Fibroblast of the aortic adventitia (primary cell): Measurements from ENCODE around the gene HOXA4. TPM values are rescaled to one million over a fixed set of nuclear protein-coding genes. Genes with fewer than 3 reads are reported as not detected.
A peak's percentile ranks its signal among the peaks of the same experiment; 100 is the strongest.

Experiments used
- DNase-seq: peaks from one replicate; pipeline ENCODE4 v3.0.0-alpha.2; 2010; ENCODE audit warnings: low read depth
- H3K4me3 ChIP-seq: 2 replicates; pipeline ENCODE4 v1.5.1; 2011; ENCODE audit warnings: low read depth, mild to moderate bottlenecking, control low read depth, low read length, moderate library complexity
- CTCF ChIP-seq: IDR thresholded peaks from 2 replicates; pipeline ENCODE4 v1.5.1; 2011; ENCODE audit warnings: mild to moderate bottlenecking, low read length, control low read depth, inconsistent platforms; ENCODE audit not compliant: insufficient read depth
- total RNA-seq: library from RNA; depleted of rRNA; stranded (reverse); fragments of >200 nt; gene quantifications from 2 replicates; pipeline ENCODE4 v1.2.3, GENCODE V29; 2012; ENCODE audit warnings: low replicate concordance

HOXA4 gene
- total RNA-seq, 1 donor = 0.99 TPM

DNA sequence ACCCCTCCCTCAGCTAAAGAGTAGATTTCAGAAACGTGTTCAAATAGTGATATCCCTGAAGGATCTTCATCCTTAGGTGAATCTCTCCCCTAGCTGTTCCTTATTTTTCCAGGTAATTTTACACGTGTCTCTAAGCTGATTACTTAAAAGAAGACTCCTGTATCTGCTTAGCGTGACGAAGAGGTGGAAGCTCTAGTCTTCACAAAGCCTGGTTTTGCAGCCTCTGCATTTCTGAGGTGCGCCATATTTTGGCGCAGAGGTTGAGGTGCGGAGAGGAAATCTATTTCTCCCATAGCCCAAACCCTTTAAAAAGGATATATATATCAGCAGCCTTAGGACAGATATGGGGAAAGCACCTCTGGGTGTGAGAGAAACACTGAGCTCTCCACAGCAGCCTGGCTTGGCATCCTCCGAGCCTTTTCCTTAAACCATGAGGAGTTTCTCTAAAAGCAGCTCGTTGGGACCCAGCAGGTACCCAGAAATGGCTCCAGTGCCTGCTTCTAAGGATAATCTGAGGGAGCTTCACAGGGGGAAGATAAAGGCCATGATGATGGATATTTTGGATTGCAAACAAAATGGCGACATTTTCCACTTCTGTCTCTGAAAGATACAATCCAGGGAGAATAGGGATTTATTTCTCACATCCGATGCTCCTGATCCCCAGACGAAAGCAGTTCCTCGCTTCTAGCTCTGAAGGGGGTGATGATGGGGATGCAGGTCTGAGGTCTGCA lies 25.1 kb downstream of the HOXA4 start:
- DNase-seq = peak; percentile 44
- H3K4me3 ChIP-seq = peak overlapping the region; percentile 31
- no peak for TF ChIP-seq CTCF

DNA sequence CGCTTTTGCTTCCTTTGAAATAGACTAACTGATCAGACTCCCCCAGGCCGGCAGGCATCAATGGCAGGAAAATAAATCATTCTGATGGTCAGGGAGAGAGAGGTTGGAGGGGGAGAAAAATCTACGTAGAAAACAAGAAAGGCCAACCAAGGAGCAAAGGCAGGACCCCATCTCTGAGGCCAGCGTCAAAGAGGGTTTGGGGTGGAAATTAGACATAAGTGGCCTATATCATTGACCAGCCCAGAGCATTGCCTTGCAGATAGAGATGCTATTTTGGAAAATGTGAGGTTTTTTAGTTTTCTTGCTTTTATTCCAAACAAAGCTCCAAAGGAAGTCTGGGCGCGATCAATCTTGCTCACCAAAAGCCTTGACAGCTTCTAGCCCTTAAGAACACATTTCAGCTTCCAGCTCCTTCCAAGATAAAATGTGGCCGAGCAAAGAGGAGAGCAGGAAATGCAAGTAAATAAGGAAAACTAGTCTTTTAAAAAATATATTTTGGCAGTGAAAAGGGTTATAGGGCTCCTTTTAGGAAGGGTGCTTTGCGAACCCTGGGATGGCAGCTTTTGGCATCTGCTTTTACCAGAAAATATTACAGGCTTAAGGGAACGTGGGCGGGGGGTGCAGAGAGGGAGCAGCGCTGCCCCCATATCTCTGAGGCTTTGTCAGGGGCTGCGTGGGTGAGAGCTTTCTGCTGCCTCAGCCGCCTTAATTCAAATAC lies 26.1 kb downstream of the HOXA4 start:
- DNase-seq = peak; percentile 88
- no peak for TF ChIP-seq CTCF
- peak overlapping the region; percentile 69 for H3K4me3 ChIP-seq

- no peak for TF ChIP-seq CTCF
- peak overlapping the region; percentile 69 for H3K4me3 ChIP-seq
Observed at GRCh38 chr7:27103489-27104226, 26.9 kb downstream of the HOXA4 start.

DNA sequence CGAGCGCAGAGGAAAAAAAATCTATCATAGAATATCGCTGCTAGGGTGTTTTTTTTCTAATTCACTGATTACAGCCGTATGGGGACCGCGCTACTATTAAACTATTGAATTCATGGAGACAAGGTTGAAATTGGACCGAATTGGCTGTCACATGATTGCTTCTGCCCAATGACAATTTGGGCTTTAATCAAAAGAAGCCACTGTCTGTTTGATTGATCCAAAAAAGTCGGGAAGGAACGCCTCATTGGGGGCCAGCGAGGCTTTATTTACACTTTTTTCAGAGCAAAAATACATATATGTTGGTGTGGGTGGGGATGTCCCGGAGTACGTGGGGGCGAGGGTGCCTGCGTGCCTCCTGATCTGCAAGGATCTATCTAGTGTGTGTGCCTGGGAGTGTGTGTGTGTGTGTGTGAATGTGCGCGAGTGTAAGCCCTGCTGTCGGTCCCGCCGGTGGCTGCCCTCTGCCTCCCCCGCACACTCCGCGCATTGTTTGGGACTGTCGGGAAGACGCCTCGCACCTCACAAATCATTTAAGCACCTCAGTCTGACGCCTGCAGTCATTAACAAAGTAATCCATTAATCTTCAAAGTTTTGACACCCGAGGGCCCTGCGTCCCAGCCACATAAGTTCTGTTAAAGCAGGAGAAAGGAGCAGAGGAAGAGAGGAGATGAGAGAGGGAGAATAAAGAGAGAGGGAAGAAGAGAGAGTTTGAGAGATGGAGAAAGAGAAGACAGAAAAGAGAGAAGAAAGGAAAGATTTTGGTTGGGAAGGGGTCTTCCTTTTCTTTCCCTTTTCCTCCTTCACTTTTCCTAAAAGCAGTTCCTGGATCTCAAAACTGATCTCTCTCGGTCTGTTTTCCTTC lies 27.7 kb downstream of the HOXA4 start, which contains the start of gene HOXA2:
Gene HOXA2 (minus strand): TSS at position 103 of the 862 bp plus-strand sequence. CDS start 183 bp downstream, outside the sequence.
- peak within 1 kb of the TSS; percentile 69 for H3K4me3 ChIP-seq
- peak; percentile 89 for DNase-seq

More at GRCh38 chr7:27103489-27104226, 26.9 kb downstream of the HOXA4 start:
- peak; percentile 53 for DNase-seq

DNA sequence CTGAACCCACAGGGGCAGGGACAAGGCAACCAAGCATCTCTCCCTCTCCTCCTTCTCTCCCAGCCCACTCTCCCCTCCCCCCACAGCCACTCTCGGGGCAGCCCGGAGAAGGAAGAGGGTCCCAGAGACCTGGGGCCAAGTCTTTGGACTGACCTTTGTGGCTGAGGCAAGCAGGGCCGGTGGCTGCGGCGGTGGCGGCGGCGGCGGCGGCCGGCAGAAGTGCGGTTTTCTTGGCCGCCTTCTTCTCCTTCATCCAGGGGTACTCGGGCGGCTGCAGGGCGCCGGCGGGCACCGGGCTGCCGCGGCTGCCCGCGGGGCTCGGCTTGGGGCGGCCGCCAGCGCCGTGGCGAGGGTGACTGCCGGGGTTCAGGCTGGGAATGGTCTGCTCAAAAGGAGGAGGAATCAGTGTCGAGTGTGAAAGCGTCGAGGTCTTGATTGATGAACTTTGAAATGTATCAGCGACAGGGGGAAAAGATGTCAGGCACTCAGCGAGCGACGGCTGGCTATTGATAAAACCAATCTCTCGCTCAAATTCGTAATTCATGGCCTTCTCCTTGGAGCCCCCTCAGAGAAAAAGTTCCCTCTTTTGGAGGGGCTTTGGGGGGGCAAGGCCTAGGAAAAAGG lies 28.5 kb downstream of the HOXA4 start:
- no peak for TF ChIP-seq CTCF
- peak overlapping the region; percentile 69 for H3K4me3 ChIP-seq
- DNase-seq = no peak

More for the DNA sequence above, 27.7 kb downstream of the HOXA4 start, which contains the start of gene HOXA2:
- TF ChIP-seq CTCF = no peak
